AG10803 (cell line): Measurements from ENCODE around the gene AVPR2.

ENCODE experiments used
- DNase-seq: peaks from one replicate; pipeline ENCODE4 v3.0.0; 2010; ENCODE audit warnings: low read depth
- H3K4me3 ChIP-seq: 2 replicates; pipeline ENCODE4 v1.5.1; 2011; ENCODE audit warnings: mild to moderate bottlenecking, low read length, control low read depth
- CTCF ChIP-seq: conservative IDR thresholded peaks from 2 replicates; pipeline ENCODE4 v1.5.1; 2011; ENCODE audit warnings: mild to moderate bottlenecking, low read length, control low read depth, inconsistent platforms

AVPR2 gene

GRCh38 chrX:153907456-153907855, 3.0 kb downstream of the AVPR2 start:
- H3K4me3 ChIP-seq, result no peak overlapping the region
- no peak for DNase-seq
- TF ChIP-seq CTCF, result no peak

GRCh38 chrX:153908219-153908860, 3.9 kb downstream of the AVPR2 start:
- no peak for TF ChIP-seq CTCF
- H3K4me3 ChIP-seq, result no peak overlapping the region
- DNase-seq, result no peak

- TF ChIP-seq CTCF, result no peak
- no peak for DNase-seq
- no peak overlapping the region for H3K4me3 ChIP-seq
These were observed 4.8 kb downstream of the AVPR2 start for GRCh38 chrX:153909024-153909979.

- TF ChIP-seq CTCF, result no peak
- H3K4me3 ChIP-seq, result no peak overlapping the region
- no peak for DNase-seq
These were observed 5.5 kb downstream of the AVPR2 start for GRCh38 chrX:153909980-153910360.

- no peak for TF ChIP-seq CTCF
- H3K4me3 ChIP-seq, result no peak overlapping the region
- DNase-seq, result no peak
These were observed 6.0 kb downstream of the AVPR2 start for GRCh38 chrX:153910446-153910845.

- TF ChIP-seq CTCF, result no peak
- no peak for DNase-seq
- H3K4me3 ChIP-seq, result no peak overlapping the region
These were observed 7.3 kb downstream of the AVPR2 start for GRCh38 chrX:153911798-153912197.

- DNase-seq, result no peak
- H3K4me3 ChIP-seq, result no peak overlapping the region
- no peak for TF ChIP-seq CTCF
These were observed 8.7 kb downstream of the AVPR2 start for GRCh38 chrX:153913211-153913610.
